Gastrocnemius medialis (tissue), 4 donors: Measurements from ENCODE around the gene BMP2K.

Source experiments
- POLR2A ChIP-seq, 2 donors: fragments of 450-650 bp; IDR thresholded peaks; one replicate each; pipeline ENCODE4 v1.6.1; 2017; ENCODE audit warnings: antibody characterized with exemption in 2 of 2, mild to moderate bottlenecking in 2 of 2, moderate library complexity in 2 of 2
- TF ChIP-seq, protein P1 (sequence below), 5 experiments: fragments of 450-650 bp in 3 of 5; fragments of 200-600 bp in 2 of 5; sonication (generic) in 2 of 5; IDR thresholded peaks in 4 of 5; conservative IDR thresholded peaks in 1 of 5; 1 replicate in 4 of 5; 2 replicates in 1 of 5; pipeline ENCODE4 v1.5.1; 2016 to 2019; ENCODE audit warnings: antibody characterized with exemption in 5 of 5, mild to moderate bottlenecking in 3 of 5, moderate library complexity in 3 of 5

DNA sequence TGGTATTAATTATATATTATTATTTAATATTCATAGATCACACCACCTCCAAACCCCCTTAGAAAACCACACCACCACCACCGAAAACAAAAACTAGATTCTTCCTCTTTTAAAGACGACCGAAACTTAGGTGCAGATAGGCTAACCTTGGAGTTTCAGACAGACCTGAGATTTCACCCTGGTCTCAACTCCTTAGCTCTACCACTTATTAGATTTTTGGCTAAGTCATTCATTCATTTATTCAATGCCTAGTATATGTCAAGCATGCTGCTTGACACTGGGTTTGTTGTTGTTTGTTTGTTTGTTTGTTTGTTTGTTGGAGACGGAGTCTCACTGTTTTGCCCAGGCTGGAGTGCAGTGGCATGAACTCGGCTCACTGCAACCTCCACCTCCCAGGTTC lies 9.5 kb upstream of the BMP2K start:
- TF ChIP-seq, protein P1, sequence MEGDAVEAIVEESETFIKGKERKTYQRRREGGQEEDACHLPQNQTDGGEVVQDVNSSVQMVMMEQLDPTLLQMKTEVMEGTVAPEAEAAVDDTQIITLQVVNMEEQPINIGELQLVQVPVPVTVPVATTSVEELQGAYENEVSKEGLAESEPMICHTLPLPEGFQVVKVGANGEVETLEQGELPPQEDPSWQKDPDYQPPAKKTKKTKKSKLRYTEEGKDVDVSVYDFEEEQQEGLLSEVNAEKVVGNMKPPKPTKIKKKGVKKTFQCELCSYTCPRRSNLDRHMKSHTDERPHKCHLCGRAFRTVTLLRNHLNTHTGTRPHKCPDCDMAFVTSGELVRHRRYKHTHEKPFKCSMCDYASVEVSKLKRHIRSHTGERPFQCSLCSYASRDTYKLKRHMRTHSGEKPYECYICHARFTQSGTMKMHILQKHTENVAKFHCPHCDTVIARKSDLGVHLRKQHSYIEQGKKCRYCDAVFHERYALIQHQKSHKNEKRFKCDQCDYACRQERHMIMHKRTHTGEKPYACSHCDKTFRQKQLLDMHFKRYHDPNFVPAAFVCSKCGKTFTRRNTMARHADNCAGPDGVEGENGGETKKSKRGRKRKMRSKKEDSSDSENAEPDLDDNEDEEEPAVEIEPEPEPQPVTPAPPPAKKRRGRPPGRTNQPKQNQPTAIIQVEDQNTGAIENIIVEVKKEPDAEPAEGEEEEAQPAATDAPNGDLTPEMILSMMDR (IDR thresholded peaks at IDR 0.05 in 4 of 5, conservative IDR thresholded peaks at IDR 0.05 in 1 of 5) = no peak
- TF ChIP-seq POLR2A (IDR thresholded peaks at IDR 0.05) = no peak
